Stomach (tissue), 9 donors: Measurements from ENCODE around the gene FHOD1. TPM values are rescaled to one million over a fixed set of nuclear protein-coding genes. Genes with fewer than 3 reads are reported as not detected.

Experiments used
- DNase-seq, 2 donors: peaks; one replicate each; pipeline versions ENCODE4 v3.0.0 to v3.0.0-alpha.2; 2013 to 2019
- H3K27ac ChIP-seq, 5 donors: fragments of 200-600 bp in 4 of 5; sonication (generic) in 4 of 5; one replicate each; pipeline ENCODE4 v1.5.1; 2013 to 2019; ENCODE audit warnings: mild to moderate bottlenecking in 1 of 5, moderate library complexity in 1 of 5
- H3K27me3 ChIP-seq, 3 donors: fragments of 200-600 bp; sonication (generic); one replicate each; pipeline ENCODE4 v1.5.1; 2017 to 2019; ENCODE audit warnings: mixed run types in 1 of 3
- H3K36me3 ChIP-seq, 4 donors: fragments of 200-600 bp; sonication (generic); 1 replicate in 3 of 4; 2 replicates in 1 of 4; pipeline ENCODE4 v1.5.1; 2016 to 2019
- H3K4me1 ChIP-seq, 4 donors: fragments of 200-600 bp; sonication (generic); one replicate each; pipeline ENCODE4 v1.5.1; 2016 to 2019
- H3K4me3 ChIP-seq, 4 donors: fragments of 200-600 bp; sonication (generic) in 3 of 4; one replicate each; pipeline ENCODE4 v1.5.1; 2016 to 2019; ENCODE audit warnings: mild to moderate bottlenecking in 1 of 4
- H3K9me3 ChIP-seq, 4 donors: fragments of 200-600 bp; sonication (generic); one replicate each; pipeline ENCODE4 v1.5.1; 2016 to 2019
- CTCF ChIP-seq, 7 experiments: fragments of 450-650 bp in 4 of 7; fragments of 200-600 bp in 3 of 7; sonication (generic) in 3 of 7; IDR thresholded peaks; one replicate each; pipeline ENCODE4 v1.5.1; 2016 to 2019; ENCODE audit warnings: antibody characterized with exemption in 7 of 7, control low read depth in 2 of 7, mild to moderate bottlenecking in 1 of 7
- EP300 ChIP-seq: sonication (generic); formaldehyde crosslinking; IDR thresholded peaks from one replicate; pipeline ENCODE4 v1.6.1; 2017; ENCODE audit warnings: antibody characterized with exemption
- POLR2A ChIP-seq, 4 donors: fragments of 450-650 bp; IDR thresholded peaks; one replicate each; pipeline ENCODE4 v1.6.1; 2016; ENCODE audit warnings: antibody characterized with exemption in 4 of 4, control low read depth in 2 of 4, mild to moderate bottlenecking in 1 of 4, moderate library complexity in 1 of 4
- POLR2AphosphoS5 ChIP-seq, 3 donors: sonication (generic); formaldehyde crosslinking; IDR thresholded peaks; one replicate each; pipeline ENCODE4 v1.6.1; 2016; ENCODE audit warnings: antibody characterized with exemption in 3 of 3
- WGBS, 5 donors: extraction: QIAGEN DNeasy Blood & Tissue Kit in 3 of 5; methylation state at CpG; one replicate each; pipeline versions ENCODE4 v1.1.5 to v1.1.7; 2013 to 2018; 5-methylcytosine and 5-hydroxymethylcytosine counted together
- intact Hi-C: fragments of 100-400 bp; cut with DNase I; formaldehyde crosslinking; loops from one replicate; pipeline ENCODE4 v1.15.1; 2023; ENCODE audit warnings: low total_unique reads
- polyA plus RNA-seq, 3 donors: library from polyadenylated mRNA; stranded (reverse); fragments of 200-250 nt; gene quantifications; one replicate each; pipeline ENCODE4 v1.2.3, GENCODE V29; 2013
- total RNA-seq, 5 donors: library from RNA; depleted of rRNA; stranded (reverse); fragments of >200 nt; gene quantifications; one replicate each; pipeline versions ENCODE4 v1.1.0 to v1.2.3, GENCODE V29; 2014 to 2016
- donor health status: healthy with polysubstance abuse.
- donor health status: Bipolar disorder and iron deficiency.
- donor health status: healthy.

Gene FHOD1
- total and polyA plus RNA-seq, 8 donors, result 6.1 to 101 (median 17.5) TPM

- no peaks in the 10 kb centered on the region for H3K9me3 ChIP-seq
- intact Hi-C loops, result no loop called here
- peaks cover 24 to 36% (median 25%) of the 10 kb centered on the region in 4 donors for H3K4me1 ChIP-seq
- peak overlapping the region; percentile 3 to 81 (median 69) for H3K27ac ChIP-seq
- no peak for DNase-seq
- no peaks in the 10 kb centered on the region for H3K27me3 ChIP-seq
- 51 to 59% (median 53%) methylated on average over 11 to 13 of the region's 13 CpGs for WGBS, 5 donors
- H3K36me3 ChIP-seq, result peaks cover 3 to 14% (median 11%) of the 10 kb centered on the region in 4 donors
- peak overlapping the region; percentile 62 to 81 (median 70) for H3K4me3 ChIP-seq
- TF ChIP-seq EP300 (no peak), CTCF (IDR thresholded peaks at IDR 0.05) (no peak), POLR2A (IDR thresholded peaks at IDR 0.05) (no peak), POLR2AphosphoS5 (IDR thresholded peaks at IDR 0.05) (no peak)
These were observed 30.9 kb upstream of the FHOD1 start for GRCh38 chr16:67277999-67278772.

GRCh38 chr16:67277294-67277998 is 30.2 kb upstream of the FHOD1 start:
- intact Hi-C loops, result no loop called here
- DNase-seq, result peak in 1 of 2 donors; percentile 47
- H3K27me3 ChIP-seq, result no peaks in the 10 kb centered on the region
- peaks cover 3 to 14% (median 11%) of the 10 kb centered on the region in 4 donors for H3K36me3 ChIP-seq
- H3K9me3 ChIP-seq, result no peaks in the 10 kb centered on the region
- H3K4me3 ChIP-seq, result peak overlapping the region in 1 of 4 donors; percentile 81
- peak overlapping the region; percentile 3 to 81 (median 69) for H3K27ac ChIP-seq
- TF ChIP-seq EP300 (no peak), POLR2A (IDR thresholded peaks at IDR 0.05) (no peak), CTCF (IDR thresholded peaks at IDR 0.05) (no peak), POLR2AphosphoS5 (IDR thresholded peaks at IDR 0.05) (no peak)
- peaks cover 24 to 36% (median 25%) of the 10 kb centered on the region in 4 donors for H3K4me1 ChIP-seq
- WGBS, 5 donors, result 84 to 88% (median 85%) methylated on average over 4 of the region's 4 CpGs

- intact Hi-C loops, result no loop called here
- peaks cover 3 to 14% (median 11%) of the 10 kb centered on the region in 4 donors for H3K36me3 ChIP-seq
- 53 to 69% (median 65%) methylated on average over 2 of the region's 2 CpGs for WGBS, 5 donors
- no peaks in the 10 kb centered on the region for H3K9me3 ChIP-seq
- H3K27me3 ChIP-seq, result no peaks in the 10 kb centered on the region
- no peak overlapping the region for H3K4me3 ChIP-seq
- DNase-seq, result no peak
- TF ChIP-seq CTCF (IDR thresholded peaks at IDR 0.05) (no peak), POLR2A (IDR thresholded peaks at IDR 0.05) (no peak), POLR2AphosphoS5 (IDR thresholded peaks at IDR 0.05) (no peak), EP300 (no peak)
- no peak overlapping the region for H3K27ac ChIP-seq
- peaks cover 24 to 36% (median 25%) of the 10 kb centered on the region in 4 donors for H3K4me1 ChIP-seq
These were observed 28.0 kb upstream of the FHOD1 start for GRCh38 chr16:67275321-67275720.

GRCh38 chr16:67271446-67271845 is 24.2 kb upstream of the FHOD1 start:
- peaks cover 3 to 12% (median 9%) of the 10 kb centered on the region in 4 donors for H3K36me3 ChIP-seq
- TF ChIP-seq CTCF (IDR thresholded peaks at IDR 0.05), result no peak
- TF ChIP-seq EP300, result no peak
- no peak for TF ChIP-seq POLR2A (IDR thresholded peaks at IDR 0.05)
- no peak for TF ChIP-seq POLR2AphosphoS5 (IDR thresholded peaks at IDR 0.05)
- intact Hi-C loops, result no loop called here
- 85 to 97% (median 91%) methylated on average over 4 of the region's 4 CpGs for WGBS, 5 donors
- peaks cover 0 to 8% (median 0%) of the 10 kb centered on the region in 4 donors for H3K4me1 ChIP-seq
- no peaks in the 10 kb centered on the region for H3K9me3 ChIP-seq
- no peak for DNase-seq
- H3K4me3 ChIP-seq, result no peak overlapping the region
- peaks cover 0 to 7% (median 0%) of the 10 kb centered on the region in 3 donors for H3K27me3 ChIP-seq
- H3K27ac ChIP-seq, result no peak overlapping the region
